WI38 (cell line): ENCODE results near the gene FOSL1.

ENCODE experiments used
- H3K4me3 ChIP-seq: 2 replicates; pipeline ENCODE4 v1.5.1; 2011; ENCODE audit warnings: low read depth, mild to moderate bottlenecking, control low read depth, low read length
- TF ChIP-seq, protein P1 (sequence below): IDR thresholded peaks from 2 replicates; pipeline ENCODE4 v1.5.1; 2012; ENCODE audit warnings: low read depth, mild to moderate bottlenecking, control low read depth, low read length

Gene FOSL1

DNA sequence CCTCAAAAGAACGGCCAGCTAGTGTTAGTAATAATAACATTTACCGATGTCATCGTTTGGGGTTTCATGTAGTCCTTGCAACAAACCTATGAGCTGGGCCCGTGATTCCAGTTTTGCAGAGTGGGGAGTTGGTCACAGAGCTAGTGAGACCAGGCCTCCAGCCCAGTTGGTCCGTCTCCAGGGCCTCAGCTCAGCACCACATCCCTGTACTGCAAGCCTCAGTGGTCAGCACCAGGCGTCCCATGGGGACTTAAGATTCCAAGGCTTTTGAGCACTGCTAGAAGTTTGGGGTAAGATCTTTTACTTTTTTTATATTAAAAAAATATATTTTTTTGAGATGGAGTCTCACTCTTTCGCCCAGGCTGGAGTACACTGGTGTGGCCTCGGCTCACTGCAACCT, 44.0 kb upstream of the FOSL1 start:
- H3K4me3 ChIP-seq = no peak overlapping the region
- TF ChIP-seq, protein P1, sequence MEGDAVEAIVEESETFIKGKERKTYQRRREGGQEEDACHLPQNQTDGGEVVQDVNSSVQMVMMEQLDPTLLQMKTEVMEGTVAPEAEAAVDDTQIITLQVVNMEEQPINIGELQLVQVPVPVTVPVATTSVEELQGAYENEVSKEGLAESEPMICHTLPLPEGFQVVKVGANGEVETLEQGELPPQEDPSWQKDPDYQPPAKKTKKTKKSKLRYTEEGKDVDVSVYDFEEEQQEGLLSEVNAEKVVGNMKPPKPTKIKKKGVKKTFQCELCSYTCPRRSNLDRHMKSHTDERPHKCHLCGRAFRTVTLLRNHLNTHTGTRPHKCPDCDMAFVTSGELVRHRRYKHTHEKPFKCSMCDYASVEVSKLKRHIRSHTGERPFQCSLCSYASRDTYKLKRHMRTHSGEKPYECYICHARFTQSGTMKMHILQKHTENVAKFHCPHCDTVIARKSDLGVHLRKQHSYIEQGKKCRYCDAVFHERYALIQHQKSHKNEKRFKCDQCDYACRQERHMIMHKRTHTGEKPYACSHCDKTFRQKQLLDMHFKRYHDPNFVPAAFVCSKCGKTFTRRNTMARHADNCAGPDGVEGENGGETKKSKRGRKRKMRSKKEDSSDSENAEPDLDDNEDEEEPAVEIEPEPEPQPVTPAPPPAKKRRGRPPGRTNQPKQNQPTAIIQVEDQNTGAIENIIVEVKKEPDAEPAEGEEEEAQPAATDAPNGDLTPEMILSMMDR = no peak

DNA sequence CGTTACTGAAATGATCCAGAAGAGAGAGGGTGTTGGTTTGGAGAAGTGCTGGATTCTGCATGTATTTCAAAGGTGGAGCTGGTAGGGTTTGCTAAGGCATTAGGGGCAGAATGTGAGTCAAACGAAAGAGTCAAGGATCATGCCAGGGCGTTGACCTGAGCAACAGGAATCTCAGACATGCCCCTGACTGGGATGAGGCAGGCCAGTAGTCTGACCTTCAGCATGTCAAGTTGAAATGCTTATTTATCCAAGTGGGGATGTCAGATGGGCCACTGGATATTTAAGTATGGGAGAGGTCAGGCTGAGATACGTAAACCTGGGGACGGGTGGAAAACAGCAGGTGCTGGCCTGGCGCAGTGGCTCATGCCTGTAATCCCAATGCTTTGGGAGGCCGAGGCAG, 42.3 kb upstream of the FOSL1 start:
- TF ChIP-seq, protein P1 = no peak
- H3K4me3 ChIP-seq = no peak overlapping the region

DNA sequence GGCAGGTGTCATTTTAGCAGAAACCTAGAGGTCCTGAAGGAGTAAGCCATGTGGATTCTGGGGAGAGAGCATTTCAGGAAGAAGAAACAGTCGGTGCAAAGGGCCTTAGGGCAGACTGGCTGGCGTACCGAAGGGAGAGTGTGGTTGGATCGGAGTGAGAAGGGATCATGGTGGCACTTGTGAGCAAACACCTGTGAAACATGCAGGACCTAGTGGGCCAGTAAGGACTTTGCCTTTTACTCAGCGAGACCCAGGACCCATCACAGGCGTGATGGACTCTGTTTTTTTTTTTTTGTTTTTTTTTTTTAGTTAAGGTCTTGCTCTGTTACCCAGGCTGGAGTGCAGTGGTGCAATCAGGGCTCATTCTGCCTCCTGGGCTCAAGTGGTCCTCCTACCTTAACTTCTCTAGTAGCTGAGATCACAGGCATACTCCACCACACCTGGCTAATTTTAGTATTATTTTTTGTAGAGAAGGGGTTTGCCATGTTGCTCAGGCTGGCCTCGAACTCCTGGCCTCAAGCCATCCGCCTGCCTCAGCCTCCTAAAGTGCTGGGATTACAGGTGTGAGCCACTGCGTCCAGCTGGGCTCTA, 41.6 kb upstream of the FOSL1 start:
- TF ChIP-seq, protein P1 = no peak
- no peak overlapping the region for H3K4me3 ChIP-seq

DNA sequence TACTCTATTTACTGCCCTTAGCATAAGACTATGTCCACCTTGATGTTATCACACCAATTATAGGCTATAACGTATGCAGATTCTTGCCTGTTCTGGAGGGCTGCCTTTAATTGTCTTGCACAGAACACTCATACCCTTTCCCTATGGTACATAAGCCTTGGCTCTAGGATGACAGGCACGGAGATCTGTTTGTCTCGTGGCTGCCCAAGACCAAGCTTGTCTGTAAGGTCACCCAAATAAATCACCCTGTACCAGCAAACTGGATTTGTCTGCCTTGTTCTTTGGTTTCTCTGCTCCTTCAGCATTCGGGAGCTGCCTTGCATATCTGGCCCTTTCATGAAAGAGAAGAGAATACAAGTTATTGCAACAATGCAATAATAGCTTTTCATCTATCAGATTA, 37.6 kb upstream of the FOSL1 start:
- TF ChIP-seq, protein P1 = no peak
- no peak overlapping the region for H3K4me3 ChIP-seq

DNA sequence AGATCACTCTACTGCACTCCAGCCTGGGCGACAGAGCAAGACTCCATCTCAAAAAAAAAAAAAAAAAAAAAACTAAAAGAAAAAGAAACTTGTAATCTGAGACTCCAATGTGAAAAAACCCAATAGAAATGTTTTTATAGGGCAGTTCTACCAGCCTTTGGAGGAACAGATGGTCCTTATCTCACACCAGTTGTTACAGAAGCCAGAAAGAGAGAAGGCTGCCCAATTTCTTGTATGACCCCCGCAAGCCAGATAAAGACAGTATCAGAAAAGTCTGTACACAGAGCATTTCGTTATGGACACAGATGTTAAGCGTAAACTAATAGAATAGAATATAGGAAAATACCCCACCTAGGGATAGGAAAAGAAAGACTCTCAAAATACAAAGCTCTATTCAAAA, 33.8 kb upstream of the FOSL1 start:
- H3K4me3 ChIP-seq = no peak overlapping the region
- TF ChIP-seq, protein P1 = no peak

DNA sequence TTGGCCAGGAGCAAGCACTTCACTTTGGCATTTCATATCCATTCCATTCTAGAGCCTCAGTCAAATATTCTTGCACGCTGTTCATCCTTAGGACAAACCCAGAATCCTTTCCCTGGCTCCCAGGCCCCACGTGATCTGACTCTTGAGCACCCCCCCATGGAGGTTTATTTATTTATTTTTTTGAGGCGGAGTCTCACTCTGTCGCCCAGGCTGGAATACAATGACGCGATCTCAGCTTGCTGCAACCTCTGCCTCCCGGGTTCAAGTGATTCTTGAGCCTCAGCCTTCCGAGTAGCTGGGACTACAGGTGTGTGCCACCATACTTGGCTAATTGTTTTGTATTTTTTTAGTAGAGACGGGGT, 32.4 kb upstream of the FOSL1 start:
- H3K4me3 ChIP-seq = no peak overlapping the region
- TF ChIP-seq, protein P1 = no peak

DNA sequence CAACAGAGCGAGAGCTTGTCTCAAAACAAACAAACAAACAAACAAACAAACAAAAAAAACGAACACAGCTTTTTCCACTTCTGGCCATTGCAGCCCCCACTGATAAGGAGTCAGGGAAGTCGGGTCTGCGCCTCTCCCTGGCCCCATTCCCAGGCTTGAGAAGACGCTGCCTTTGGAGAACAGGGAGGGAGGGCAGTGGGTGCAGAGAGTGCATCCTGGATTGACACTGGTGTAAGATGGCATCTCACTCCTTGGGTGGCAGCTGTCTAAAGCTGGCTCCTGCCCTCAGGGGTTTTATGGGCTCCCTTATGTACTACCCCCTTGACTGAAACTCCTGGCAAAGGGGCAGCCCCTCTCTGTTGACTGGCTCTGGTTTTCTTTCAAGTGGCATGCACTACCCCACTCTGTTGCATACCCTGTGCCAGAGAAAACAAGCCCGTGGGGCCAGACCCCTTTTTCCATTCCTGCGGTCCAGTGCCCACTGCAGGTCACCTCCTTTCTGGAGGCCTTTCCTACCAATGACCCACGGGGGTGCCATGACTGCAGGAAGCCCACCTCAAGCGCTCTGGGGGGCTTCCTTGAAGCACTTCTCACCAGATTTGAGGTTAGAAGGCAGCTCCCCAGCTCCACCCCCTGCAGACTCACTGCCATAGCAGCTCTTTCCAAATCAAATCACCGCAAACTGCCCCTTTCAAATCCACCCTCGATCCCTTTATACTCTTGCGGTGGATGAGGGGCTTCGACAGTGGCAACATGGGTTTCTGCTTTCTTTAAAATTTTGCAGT, 31.8 kb upstream of the FOSL1 start:
- no peak overlapping the region for H3K4me3 ChIP-seq

More for the DNA sequence above, 31.8 kb upstream of the FOSL1 start:
- TF ChIP-seq, protein P1 = no peak
